Progenitor cell of endocrine pancreas (in vitro differentiated cells): ENCODE data around the gene PRDM16. TPM values are rescaled to one million over a fixed set of nuclear protein-coding genes. Genes with fewer than 3 reads are reported as not detected.

ENCODE experiments used
- DNase-seq: peaks from one replicate; pipeline ENCODE4 v3.0.0; 2021; ENCODE audit warnings: low spot score; ENCODE audit not compliant: unreplicated experiment
- H3K27ac Mint-ChIP-seq: 2 replicates; pipeline ENCODE4 v1.8.0; 2021; ENCODE audit warnings: mild to moderate bottlenecking, moderate library complexity, mixed read lengths
- H3K27me3 Mint-ChIP-seq: 2 replicates; pipeline ENCODE4 v1.8.0; 2021; ENCODE audit warnings: mixed read lengths
- H3K36me3 Mint-ChIP-seq: 2 replicates; pipeline ENCODE4 v1.8.0; 2022; ENCODE audit warnings: mixed read lengths; ENCODE audit not compliant: insufficient read depth
- H3K4me1 Mint-ChIP-seq: 2 replicates; pipeline ENCODE4 v1.8.0; 2021; ENCODE audit warnings: low read depth, mixed read lengths
- H3K4me3 Mint-ChIP-seq: 2 replicates; pipeline ENCODE4 v1.8.0; 2021; ENCODE audit warnings: low read depth, mild to moderate bottlenecking, moderate library complexity, mixed read lengths
- H3K9me3 Mint-ChIP-seq: 2 replicates; pipeline ENCODE4 v1.8.0; 2021; ENCODE audit warnings: low read depth, mixed read lengths
- total RNA-seq: library from RNA; stranded (reverse); gene quantifications from 2 replicates; pipeline ENCODE4 v1.2.1, GENCODE V29; 2021
- TF ChIP-seq, protein P1 (sequence below): fragments of 200-600 bp; sonication (generic); IDR thresholded peaks from one replicate; pipeline ENCODE4 v1.5.0; 2021; ENCODE audit warnings: antibody characterized with exemption, mild to moderate bottlenecking; ENCODE audit not compliant: unreplicated experiment

PRDM16 gene
- total RNA-seq, 1 donor from 2014 or later: 69.1 TPM

DNA sequence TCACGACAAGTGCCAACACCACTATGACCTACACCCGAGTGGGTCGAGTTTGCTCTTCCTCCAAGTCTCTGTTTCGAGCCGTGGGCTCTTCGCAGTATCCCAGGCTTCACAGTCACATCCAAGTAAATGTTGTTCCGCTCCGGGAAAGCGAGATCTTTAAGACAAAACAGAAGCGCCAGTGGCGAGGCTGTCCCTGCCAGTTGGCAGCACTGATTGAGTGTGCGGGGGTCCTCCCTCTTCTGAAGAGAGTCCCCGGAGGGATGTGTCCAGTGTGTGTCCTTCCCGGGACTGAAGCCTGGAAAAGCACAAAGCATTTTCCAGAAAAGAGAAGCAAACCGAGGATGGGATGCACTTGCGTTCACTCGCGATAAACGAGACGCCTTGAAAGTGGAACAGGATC is 158.9 kb downstream of the PRDM16 start:
- no peaks in the 10 kb centered on the region for H3K9me3 Mint-ChIP-seq
- TF ChIP-seq, protein P1, sequence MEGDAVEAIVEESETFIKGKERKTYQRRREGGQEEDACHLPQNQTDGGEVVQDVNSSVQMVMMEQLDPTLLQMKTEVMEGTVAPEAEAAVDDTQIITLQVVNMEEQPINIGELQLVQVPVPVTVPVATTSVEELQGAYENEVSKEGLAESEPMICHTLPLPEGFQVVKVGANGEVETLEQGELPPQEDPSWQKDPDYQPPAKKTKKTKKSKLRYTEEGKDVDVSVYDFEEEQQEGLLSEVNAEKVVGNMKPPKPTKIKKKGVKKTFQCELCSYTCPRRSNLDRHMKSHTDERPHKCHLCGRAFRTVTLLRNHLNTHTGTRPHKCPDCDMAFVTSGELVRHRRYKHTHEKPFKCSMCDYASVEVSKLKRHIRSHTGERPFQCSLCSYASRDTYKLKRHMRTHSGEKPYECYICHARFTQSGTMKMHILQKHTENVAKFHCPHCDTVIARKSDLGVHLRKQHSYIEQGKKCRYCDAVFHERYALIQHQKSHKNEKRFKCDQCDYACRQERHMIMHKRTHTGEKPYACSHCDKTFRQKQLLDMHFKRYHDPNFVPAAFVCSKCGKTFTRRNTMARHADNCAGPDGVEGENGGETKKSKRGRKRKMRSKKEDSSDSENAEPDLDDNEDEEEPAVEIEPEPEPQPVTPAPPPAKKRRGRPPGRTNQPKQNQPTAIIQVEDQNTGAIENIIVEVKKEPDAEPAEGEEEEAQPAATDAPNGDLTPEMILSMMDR: no peak
- peaks cover 40% of the 10 kb centered on the region for H3K4me1 Mint-ChIP-seq

DNA sequence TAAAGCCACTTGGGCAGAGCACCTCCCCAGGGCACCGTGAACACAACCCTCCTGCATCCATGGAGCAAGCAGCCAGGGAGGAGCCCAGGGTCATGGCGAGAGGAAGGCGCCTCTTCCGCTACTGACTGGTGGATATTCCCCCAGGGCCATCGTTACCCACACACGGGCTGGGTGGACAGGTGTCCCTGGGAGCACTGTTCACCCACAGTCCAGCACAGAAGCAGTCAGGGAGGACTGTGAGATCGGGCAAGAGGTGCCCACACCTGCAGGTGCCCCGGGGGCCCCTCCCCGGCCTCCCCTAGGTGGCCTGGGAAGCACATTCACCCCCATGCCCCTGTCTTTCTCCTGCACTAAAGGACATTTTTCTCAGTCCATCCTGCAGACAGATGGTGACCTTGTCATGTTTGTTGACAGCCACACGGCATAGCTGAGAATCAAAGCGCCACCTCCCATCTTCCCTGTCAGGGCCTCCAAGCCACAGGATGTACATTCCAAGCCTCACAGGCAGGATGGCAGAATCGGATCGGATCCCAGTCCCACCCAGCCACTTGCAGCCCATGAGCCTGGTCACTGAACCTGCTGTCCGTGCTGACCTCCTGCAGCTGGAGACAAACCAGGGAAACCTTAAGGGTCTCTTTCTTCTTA is 160.2 kb downstream of the PRDM16 start:
- Mint-ChIP-seq H3K4me1 (peaks cover 32% of the 10 kb centered on the region), H3K27me3 (no peaks in the 10 kb centered on the region), H3K9me3 (no peaks in the 10 kb centered on the region), H3K27ac (no peak overlapping the region), H3K4me3 (no peak overlapping the region), H3K36me3 (peaks cover 1% of the 10 kb centered on the region)
- DNase-seq: no peak
- TF ChIP-seq, protein P1: no peak

More for the DNA sequence above, 158.9 kb downstream of the PRDM16 start:
- H3K4me3 Mint-ChIP-seq: no peak overlapping the region
- DNase-seq: no peak
- no peaks in the 10 kb centered on the region for H3K27me3 Mint-ChIP-seq
- H3K27ac Mint-ChIP-seq: peak overlapping the region; percentile 11
- peaks cover 1% of the 10 kb centered on the region for H3K36me3 Mint-ChIP-seq

DNA sequence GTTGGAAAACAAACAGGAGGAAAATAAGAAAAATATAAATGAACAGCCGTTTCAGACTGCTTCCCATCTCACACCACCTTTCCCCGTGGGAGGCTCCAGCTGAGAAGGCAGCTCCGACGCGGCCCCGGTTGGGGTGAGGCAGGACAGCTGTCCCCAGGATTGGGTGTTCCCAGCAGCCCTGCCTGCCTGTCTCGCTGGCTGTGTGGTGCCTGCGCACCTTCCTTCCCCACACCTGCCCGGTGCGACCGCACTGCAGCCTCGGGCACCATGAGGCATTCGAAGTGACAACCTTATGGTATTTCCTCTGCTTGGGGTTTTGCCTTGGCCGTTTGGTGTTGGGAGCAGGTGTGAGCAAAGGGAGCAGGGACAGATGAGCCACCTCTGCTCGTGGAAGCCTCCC is 161.6 kb downstream of the PRDM16 start:
- TF ChIP-seq, protein P1: no peak
- Mint-ChIP-seq H3K36me3 (peaks cover 1% of the 10 kb centered on the region), H3K9me3 (no peaks in the 10 kb centered on the region), H3K4me3 (no peak overlapping the region), H3K27me3 (no peaks in the 10 kb centered on the region), H3K27ac (no peak overlapping the region), H3K4me1 (peaks cover 27% of the 10 kb centered on the region)
- no peak for DNase-seq

DNA sequence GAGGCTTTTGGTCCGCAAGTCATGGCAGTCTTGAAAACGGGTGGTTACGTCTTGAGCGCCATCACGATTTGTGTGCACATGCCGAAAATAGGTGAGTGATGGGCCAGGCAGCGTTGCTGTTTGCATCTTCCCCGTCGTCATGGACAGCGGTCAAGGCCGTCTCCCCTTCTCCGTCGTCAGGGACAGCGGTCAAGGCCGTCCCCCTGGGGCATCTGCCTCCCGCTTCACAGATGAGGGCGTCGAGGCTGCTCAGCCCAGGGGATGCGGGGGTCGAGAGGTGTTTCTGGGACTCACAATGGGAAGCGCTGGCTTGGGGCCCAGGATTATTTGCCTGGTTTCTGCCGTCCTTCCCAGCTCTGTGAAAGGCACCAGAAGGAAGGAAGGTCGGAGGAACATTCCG is 162.2 kb downstream of the PRDM16 start:
- no peaks in the 10 kb centered on the region for H3K27me3 Mint-ChIP-seq
- H3K9me3 Mint-ChIP-seq: no peaks in the 10 kb centered on the region
- TF ChIP-seq, protein P1: no peak
- H3K36me3 Mint-ChIP-seq: peaks cover 1% of the 10 kb centered on the region
- H3K27ac Mint-ChIP-seq: no peak overlapping the region
- H3K4me3 Mint-ChIP-seq: no peak overlapping the region
- DNase-seq: no peak
- H3K4me1 Mint-ChIP-seq: peaks cover 31% of the 10 kb centered on the region

DNA sequence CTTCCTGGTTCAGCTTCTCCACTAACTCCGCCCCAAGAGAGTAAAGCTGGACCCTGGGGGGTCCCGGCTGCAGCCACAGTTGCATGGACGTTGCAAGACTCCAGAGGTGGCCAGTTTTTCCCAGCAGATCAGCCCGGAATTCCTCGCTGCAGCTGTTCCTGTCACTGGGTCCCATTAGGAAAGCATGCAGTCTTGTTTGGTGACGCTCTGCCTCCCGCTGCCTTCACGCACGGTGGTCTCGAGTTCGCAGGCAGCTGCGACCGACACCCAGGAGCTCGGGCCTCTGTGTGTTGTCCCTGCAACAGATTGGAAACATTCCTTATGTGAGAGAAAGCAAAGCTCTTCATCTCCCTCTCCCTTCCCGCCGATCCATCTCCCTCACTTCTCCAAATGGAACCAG is 162.8 kb downstream of the PRDM16 start:
- H3K27me3 Mint-ChIP-seq: no peaks in the 10 kb centered on the region
- TF ChIP-seq, protein P1: no peak
- no peak for DNase-seq
- no peak overlapping the region for H3K27ac Mint-ChIP-seq
- peaks cover 31% of the 10 kb centered on the region for H3K4me1 Mint-ChIP-seq
- no peaks in the 10 kb centered on the region for H3K9me3 Mint-ChIP-seq
- H3K36me3 Mint-ChIP-seq: peaks cover 1% of the 10 kb centered on the region
- no peak overlapping the region for H3K4me3 Mint-ChIP-seq
